A549 treated with DMSO at 1 μM for 4 hours (cell line): Measurements from ENCODE around the gene CHCHD10. TPM values are rescaled to one million over a fixed set of nuclear protein-coding genes. Genes with fewer than 3 reads are reported as not detected.

ENCODE experiments used
- total RNA-seq: library from RNA; stranded (reverse); fragments of 200-300 nt; extraction: Qiagen RNA extraction; gene quantifications from 5 replicates; pipeline ENCODE4 v1.2.3, GENCODE V29; 2022; ENCODE audit warnings: low read depth

CHCHD10 gene
- 84.1 to 177 TPM (median 168 TPM) in 5 replicates for total RNA-seq

DNA sequence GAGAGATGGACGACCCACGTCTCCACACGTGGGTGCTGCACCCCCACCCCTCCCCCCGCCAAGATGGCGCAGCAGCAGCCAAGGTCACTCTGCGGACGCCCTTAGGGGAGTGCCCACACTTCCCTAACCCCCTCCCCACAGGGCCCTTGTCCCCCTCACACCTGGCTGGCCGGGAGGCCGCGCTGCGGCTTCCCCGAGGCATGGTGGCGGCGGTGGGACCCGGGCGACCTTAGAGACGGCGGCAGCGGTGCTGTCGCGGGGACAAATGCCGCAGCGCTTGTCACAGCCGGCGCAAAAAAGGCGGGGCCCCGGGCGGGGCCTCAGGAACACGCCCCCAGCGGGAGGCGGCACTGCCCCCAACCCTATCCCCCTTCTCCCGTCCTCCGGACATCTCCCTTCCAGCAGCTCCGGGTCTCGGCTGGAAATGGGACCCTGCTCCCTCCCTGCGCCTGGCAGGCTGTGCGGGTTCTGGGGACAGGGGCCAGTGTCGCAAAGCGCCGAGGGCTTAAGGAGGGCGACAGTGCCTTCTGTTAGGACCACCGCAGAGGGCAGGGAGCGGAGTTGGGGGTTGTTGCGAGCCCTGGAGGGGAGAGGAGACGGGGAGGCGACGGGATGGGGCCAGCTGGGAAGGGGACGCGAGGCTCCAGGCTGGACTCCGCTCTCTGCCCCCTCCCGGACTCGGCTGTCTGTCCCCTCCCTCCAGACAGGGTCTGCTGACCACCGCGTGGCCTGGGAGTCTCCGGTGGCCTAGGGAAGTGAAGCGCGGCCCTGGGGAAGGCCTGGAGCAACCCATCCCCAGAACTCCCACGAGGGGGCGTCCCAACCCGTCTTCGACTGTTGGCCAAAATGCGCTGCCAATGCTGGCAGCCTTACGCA, at the start of gene CHCHD10:
Gene CHCHD10 (minus strand): TSS at position 300 of the 876 bp plus-strand sequence. CDS start 98 bp downstream, at position 202.

DNA sequence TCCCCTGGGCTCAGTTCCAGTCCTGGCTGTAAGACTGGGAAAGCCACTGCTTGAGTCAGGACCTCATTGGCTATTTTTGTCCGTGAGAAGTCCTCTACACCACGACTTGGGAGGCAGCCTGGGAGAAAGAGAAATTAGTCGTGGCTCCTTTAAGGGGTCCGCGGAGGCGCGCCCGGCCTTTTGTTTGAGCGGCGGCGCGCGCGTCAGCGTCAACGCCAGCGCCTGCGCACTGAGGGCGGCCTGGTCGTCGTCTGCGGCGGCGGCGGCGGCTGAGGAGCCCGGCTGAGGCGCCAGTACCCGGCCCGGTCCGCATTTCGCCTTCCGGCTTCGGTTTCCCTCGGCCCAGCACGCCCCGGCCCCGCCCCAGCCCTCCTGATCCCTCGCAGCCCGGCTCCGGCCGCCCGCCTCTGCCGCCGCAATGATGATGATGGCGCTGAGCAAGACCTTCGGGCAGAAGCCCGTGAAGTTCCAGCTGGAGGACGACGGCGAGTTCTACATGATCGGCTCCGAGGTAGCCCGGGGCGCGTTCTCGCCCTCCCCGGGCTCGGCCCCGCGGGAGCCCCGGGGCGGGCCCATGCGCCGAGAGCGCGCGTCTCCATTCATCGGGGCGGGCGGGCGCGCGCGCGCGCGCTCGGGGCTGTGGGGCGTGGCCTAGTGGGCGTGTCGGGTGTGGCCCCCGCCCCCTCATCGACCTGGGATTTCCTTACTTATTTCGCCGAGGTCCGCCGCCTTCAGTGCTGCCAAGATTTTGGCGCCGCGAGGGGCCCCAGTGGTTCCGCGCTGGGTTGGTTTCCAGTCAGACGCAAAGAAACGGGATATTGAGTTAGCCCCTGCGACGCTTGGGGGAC, 19.2 kb upstream of the CHCHD10 start, which contains the start of gene SMARCB1:
Gene SMARCB1 (plus strand): TSS at position 215 of the 848 bp plus-strand sequence. CDS start 204 bp downstream, at position 419.

DNA sequence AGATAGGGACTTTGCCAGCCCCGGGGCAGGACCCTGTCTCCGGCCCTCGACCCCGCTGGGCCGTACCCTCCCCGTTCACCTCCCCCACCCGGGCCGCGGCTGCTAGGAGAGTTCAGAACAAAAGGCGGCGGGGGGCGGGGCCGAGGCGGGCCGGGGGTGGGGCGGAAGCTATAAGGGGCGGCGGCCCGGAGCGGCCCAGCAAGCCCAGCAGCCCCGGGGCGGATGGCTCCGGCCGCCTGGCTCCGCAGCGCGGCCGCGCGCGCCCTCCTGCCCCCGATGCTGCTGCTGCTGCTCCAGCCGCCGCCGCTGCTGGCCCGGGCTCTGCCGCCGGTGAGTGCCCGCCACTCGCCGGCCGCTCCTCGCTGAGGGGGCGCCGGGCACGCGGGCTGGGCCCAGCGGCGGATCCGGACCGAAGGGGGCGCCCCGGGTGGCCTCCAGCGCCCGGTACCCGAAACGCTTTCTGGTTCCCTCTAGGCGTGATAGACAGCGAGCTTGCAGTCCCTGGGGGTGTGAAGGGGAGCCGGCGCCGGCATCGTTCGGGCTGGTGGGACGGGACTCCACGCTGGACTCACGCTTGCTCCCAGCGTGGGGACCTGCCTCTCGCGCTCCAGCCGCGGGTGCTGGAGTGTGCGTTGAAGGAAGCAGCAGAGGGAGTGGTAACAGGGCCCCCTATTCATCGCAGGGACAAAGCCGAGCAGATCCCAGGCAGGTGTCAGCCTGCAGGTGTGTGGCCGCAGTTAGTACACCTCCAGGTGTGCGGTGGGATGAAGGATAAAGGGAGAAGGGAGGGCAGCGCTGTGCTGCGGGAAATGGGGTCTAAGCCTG, 5.1 kb upstream of the CHCHD10 start, which contains the start of gene MMP11:
Gene MMP11 (plus strand): TSS at position 201 of the 825 bp plus-strand sequence. CDS start 22 bp downstream, at position 223.

DNA sequence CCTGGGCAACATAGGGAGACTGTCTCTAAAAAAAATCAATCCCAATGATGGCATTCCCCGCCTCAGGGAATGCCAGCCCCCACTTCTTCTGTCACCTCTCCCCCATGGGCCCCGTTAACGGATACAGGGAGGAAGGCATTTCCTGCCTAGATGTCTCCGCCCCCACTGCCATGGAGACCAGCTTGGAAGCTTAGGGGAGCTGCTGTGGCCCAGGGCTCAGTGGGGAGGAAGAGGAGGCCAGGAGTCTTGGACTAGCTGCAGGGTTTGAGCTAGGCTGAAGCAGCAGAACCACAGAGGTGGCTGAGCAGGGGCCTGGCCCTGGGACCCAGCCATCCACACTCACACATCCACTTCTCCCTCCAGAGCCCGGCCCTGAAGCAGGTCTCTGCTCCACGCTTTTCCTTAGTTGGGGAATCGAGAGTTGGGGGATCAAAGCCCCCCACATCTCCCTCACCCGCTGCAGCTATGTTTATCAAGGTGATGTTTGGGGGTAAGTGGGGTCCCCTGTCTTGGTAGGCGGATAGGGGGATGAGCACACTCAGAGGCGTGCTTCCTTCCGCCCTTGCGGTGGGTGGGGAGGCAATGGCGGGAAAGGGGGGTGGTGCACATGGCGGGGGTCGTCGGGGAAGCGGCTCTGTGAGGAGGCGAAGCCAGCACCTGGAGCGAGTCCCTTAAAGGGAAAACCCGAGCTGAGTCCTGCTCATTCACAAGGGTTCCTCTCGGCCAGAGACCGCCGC, 4.8 kb downstream of the CHCHD10 start, which contains the start of gene C22orf15:
Gene C22orf15 (plus strand): TSS at position 149 of the 737 bp plus-strand sequence. CDS start 317 bp downstream, at position 466.

DNA sequence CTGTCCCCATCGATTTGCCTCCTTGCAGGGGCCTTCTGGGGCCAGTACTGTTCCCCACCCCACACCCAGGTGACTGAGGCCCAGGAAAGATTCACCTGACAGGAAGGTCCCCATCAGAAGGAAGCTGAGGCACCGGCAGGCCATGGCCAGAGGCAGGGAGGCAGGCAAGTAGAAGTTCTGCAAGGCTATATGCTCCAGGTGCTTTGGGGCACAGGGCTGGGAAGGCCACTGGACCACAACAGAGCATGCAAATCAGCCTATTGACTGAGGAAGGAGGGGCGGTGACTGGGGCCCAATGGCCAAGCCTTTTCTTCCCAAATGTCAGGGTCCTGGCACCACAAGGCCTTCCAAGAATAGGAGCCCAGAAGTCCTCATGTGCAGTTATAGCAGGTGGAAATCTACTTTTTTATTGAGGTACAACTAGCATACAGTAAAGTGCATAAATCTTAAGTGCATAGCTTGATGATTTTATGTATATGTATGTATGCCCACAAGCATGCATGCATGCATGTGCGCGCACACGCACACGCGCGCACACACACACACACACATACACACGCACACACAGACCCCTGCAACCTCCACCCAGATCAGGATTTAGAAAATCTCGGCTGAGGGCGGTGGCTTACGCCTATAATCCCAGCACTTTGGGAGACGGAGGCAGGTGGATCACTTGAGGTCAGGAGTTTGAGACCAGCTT, 13.4 kb downstream of the CHCHD10 start, which contains the start of gene VPREB3:
Gene VPREB3 (minus strand): TSS at position 206 of the 700 bp plus-strand sequence. CDS start 62 bp downstream, at position 144.

DNA sequence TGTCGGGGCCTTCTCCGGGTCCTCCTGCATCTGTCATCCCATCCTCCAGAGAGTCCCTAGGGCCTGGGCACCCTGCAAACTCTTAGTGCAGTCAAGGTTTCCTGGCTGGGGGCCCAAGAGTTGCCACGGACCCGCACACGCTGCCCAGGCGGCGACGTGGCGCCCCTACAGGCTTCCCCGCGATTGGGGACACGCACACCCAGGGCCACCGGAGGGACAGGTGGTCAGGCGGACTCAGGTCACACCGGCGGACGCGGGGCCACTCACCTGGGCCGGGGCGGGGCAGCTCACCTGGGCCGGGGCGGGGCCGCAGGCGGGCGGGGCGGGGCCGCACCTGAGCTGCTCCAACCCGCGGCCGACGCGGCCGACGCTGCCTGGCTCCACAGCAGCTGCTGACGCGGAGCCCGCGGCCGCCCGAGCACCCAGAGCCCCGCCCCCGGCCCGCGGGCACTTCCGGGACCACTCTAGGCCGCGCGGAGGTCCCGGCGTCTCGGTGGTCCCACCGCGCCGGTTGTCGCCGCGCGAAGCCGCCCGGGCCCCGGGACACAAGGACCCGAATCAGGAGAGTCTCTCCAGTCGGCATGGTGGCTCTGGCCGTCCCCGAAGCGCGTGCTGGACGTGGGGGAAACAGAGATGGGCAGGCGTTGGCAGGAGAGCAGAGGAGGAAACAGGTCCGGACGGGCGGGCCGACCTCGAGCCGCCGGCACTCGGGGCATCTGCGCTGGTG, 16.9 kb downstream of the CHCHD10 start, which contains the start of gene ZNF70:
Gene ZNF70 (minus strand): TSS at position 399 of the 727 bp plus-strand sequence. CDS start 5,972 bp downstream, outside the sequence.

Other genes with a start within 250 kb of the CHCHD10 start
- not detected in 5 replicates for gene IGLL1, start 187.7 kb downstream of the CHCHD10 start, total RNA-seq
- 0.09 to 0.26 TPM (median 0.13 TPM) in 4 of 5 replicates, not detected in the other for gene DRICH1, start 135.7 kb downstream of the CHCHD10 start, total RNA-seq
- gene RGL4, start 77.0 kb downstream of the CHCHD10 start, total RNA-seq: 0.04 TPM in 1 of 5 replicates, not detected in the others
- 0.99 to 1.3 TPM (median 1.2 TPM) in 5 replicates for gene ZNF70, start 16.9 kb downstream of the CHCHD10 start, total RNA-seq
- 0.51 to 0.87 TPM (median 0.64 TPM) in 5 replicates for gene VPREB3, start 13.5 kb downstream of the CHCHD10 start, total RNA-seq
- gene C22orf15, start 5.0 kb downstream of the CHCHD10 start, total RNA-seq: not detected in 5 replicates
- gene MMP11, start 4.9 kb upstream of the CHCHD10 start, total RNA-seq: 0.11 to 0.23 TPM (median 0.14 TPM) in 5 replicates
- gene SMARCB1, start 19.0 kb upstream of the CHCHD10 start, total RNA-seq: 47.3 to 58.2 TPM (median 50.3 TPM) in 5 replicates
- 0.43 to 0.69 TPM (median 0.47 TPM) in 5 replicates for gene DERL3, start 71.0 kb upstream of the CHCHD10 start, total RNA-seq
- 8.7 to 10.0 TPM (median 9.7 TPM) in 5 replicates for gene SLC2A11, start 89.9 kb upstream of the CHCHD10 start, total RNA-seq
- 485 to 881 TPM (median 831 TPM) in 5 replicates for gene MIF, start 126.4 kb upstream of the CHCHD10 start, total RNA-seq
- 0.17 to 0.54 TPM (median 0.26 TPM) in 5 replicates for gene GSTT2B, start 193.2 kb upstream of the CHCHD10 start, total RNA-seq
- 1.6 to 1.9 TPM (median 1.7 TPM) in 5 replicates for gene DDTL, start 198.9 kb upstream of the CHCHD10 start, total RNA-seq
- 103 to 162 TPM (median 139 TPM) in 5 replicates for gene DDT, start 206.5 kb upstream of the CHCHD10 start, total RNA-seq
- gene GSTT2, start 212.2 kb upstream of the CHCHD10 start, total RNA-seq: not detected in 5 replicates
- gene GSTT4, start 237.5 kb upstream of the CHCHD10 start, total RNA-seq: not detected in 5 replicates
- 17.3 to 22.7 TPM (median 20.2 TPM) in 5 replicates for gene CABIN1, start 243.3 kb upstream of the CHCHD10 start, total RNA-seq